CD4-positive, alpha-beta T cell treated with Interleukin-21 for 1 hour (primary cell): ENCODE measurements around the gene GNG12.

ENCODE experiments used
- DNase-seq: peaks from one replicate; pipeline ENCODE4 v3.0.0-alpha.2; 2020

Gene GNG12

GRCh38 chr1:67696708-67697107 lies 136.6 kb downstream of the GNG12 start:
- no peak for DNase-seq

GRCh38 chr1:67695963-67696362 lies 137.3 kb downstream of the GNG12 start:
- DNase-seq = no peak

GRCh38 chr1:67691712-67692111 lies 141.6 kb downstream of the GNG12 start:
- DNase-seq = no peak

GRCh38 chr1:67690411-67690810 lies 142.9 kb downstream of the GNG12 start:
- no peak for DNase-seq

- DNase-seq = no peak
Observed at GRCh38 chr1:67690018-67690363, 143.3 kb downstream of the GNG12 start.

- no peak for DNase-seq
Observed at GRCh38 chr1:67689267-67690017, 143.8 kb downstream of the GNG12 start.

- no peak for DNase-seq
Observed at GRCh38 chr1:67688526-67689219, 144.6 kb downstream of the GNG12 start.

- no peak for DNase-seq
Observed at GRCh38 chr1:67687649-67688048, 145.6 kb downstream of the GNG12 start.

- DNase-seq = no peak
Observed at GRCh38 chr1:67687198-67687545, 146.1 kb downstream of the GNG12 start.

GRCh38 chr1:67686267-67687197 lies 146.7 kb downstream of the GNG12 start:
- peak; percentile 58 for DNase-seq

GRCh38 chr1:67685558-67686266 lies 147.6 kb downstream of the GNG12 start:
- peak; percentile 51 for DNase-seq

- DNase-seq = peak; percentile 97
Observed at GRCh38 chr1:67685067-67685557, 148.2 kb downstream of the GNG12 start, which contains the start of gene GADD45A. Gene GADD45A (plus strand): TSS chr1:67685201. CDS start chr1:67685495, 294 bp downstream.

GRCh38 chr1:67684526-67685066 lies 148.7 kb downstream of the GNG12 start:
- no peak for DNase-seq

- no peak for DNase-seq
Observed at GRCh38 chr1:67683766-67684525, 149.3 kb downstream of the GNG12 start.

- no peak for DNase-seq
Observed at GRCh38 chr1:67683316-67683715, 150.0 kb downstream of the GNG12 start.

- no peak for DNase-seq
Observed at GRCh38 chr1:67682659-67683197, 150.5 kb downstream of the GNG12 start.

- no peak for DNase-seq
Observed at GRCh38 chr1:67680486-67680885, 152.8 kb downstream of the GNG12 start.

- DNase-seq = no peak
Observed at GRCh38 chr1:67679691-67680090, 153.6 kb downstream of the GNG12 start.

GRCh38 chr1:67677930-67678329 lies 155.3 kb downstream of the GNG12 start:
- no peak for DNase-seq

- DNase-seq = no peak
Observed at GRCh38 chr1:67677408-67677807, 155.9 kb downstream of the GNG12 start.

GRCh38 chr1:67676946-67677345 lies 156.3 kb downstream of the GNG12 start:
- DNase-seq = no peak
